Nephron progenitor cell (in vitro differentiated cells): ENCODE results near the gene PRR35.
A peak's percentile ranks its signal among the peaks of the same experiment; 100 is the strongest.
"Not testable (repeated sequence)": the region's sequence is repeated elsewhere in the genome, so short reads cannot be mapped to it uniquely, and the experiment has no call there.

Source experiments
- DNase-seq: peaks from one replicate; pipeline ENCODE4 v3.0.0; 2021
- H3K27ac Mint-ChIP-seq: 2 replicates; pipeline ENCODE4 v1.8.0; 2021; ENCODE audit warnings: mild to moderate bottlenecking, moderate library complexity, mixed read lengths
- H3K27me3 Mint-ChIP-seq: 2 replicates; pipeline ENCODE4 v1.8.0; 2021; ENCODE audit warnings: mild to moderate bottlenecking, low read depth, mixed read lengths; ENCODE audit not compliant: poor library complexity
- H3K36me3 Mint-ChIP-seq: 2 replicates; pipeline ENCODE4 v1.8.0; 2021; ENCODE audit warnings: low read depth, mixed read lengths
- H3K4me1 Mint-ChIP-seq: 2 replicates; pipeline ENCODE4 v1.8.0; 2021; ENCODE audit warnings: mixed read lengths
- H3K4me3 Mint-ChIP-seq: 2 replicates; pipeline ENCODE4 v1.8.0; 2021; ENCODE audit warnings: mild to moderate bottlenecking, moderate library complexity, mixed read lengths
- H3K9me3 Mint-ChIP-seq: 2 replicates; pipeline ENCODE4 v1.8.0; 2021; ENCODE audit warnings: mild to moderate bottlenecking, moderate library complexity, mixed read lengths
- CTCF ChIP-seq: fragments of 200-600 bp; sonication (generic); IDR thresholded peaks from 2 replicates; pipeline ENCODE4 v1.5.0; 2021; ENCODE audit warnings: antibody characterized with exemption

Gene PRR35

DNA sequence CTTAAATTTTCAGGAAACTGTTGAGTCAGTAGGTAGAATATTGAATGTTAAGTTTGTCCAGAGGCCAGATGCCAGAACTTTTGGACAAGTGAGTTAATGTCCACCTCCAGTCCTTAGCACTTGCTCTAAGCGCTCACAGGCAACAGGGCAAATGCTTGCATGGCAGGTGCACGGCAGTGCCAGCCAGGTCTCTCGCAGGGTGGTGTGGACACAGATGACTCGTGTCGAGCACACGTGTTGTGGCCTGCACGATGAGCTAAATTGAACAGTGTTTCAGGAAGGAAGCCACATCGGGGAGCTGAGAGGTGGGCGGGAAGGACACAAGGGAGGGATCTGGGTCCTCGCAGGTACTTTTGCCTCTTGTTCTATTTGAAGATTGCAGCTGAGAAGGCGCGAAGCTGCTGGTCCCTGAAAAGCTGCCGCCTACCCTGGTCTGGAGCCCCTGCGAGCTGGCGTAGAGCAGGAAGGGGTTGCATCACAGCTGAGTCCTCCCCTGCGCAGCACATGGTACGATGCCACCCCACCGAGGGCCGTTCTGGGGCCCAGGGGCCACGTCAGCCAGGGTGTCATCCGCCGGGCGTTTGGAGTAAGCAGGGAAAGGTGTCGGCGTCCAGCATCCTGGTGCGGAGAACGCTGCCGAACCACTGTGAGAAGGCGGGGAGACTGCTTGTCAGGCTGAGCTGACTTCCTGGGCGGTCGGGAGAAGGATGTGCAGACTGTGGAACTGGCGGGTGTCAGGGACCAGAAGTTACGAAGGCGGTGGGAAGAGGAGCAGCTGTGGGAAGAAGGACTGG, 35.9 kb downstream of the PRR35 start:
- no peak for TF ChIP-seq CTCF
- Mint-ChIP-seq H3K27me3 (peaks cover 3% of the 10 kb centered on the region), H3K4me1 (peaks cover 50% of the 10 kb centered on the region), H3K9me3 (no peaks in the 10 kb centered on the region), H3K36me3 (peaks cover 43% of the 10 kb centered on the region), H3K4me3 (no peak overlapping the region), H3K27ac (peak overlapping the region; percentile 77)
- no peak for DNase-seq

- TF ChIP-seq CTCF, result no peak
- no peak for DNase-seq
- H3K36me3 Mint-ChIP-seq, result peaks cover 45% of the 10 kb centered on the region
- no peak overlapping the region for H3K4me3 Mint-ChIP-seq
- no peaks in the 10 kb centered on the region for H3K9me3 Mint-ChIP-seq
- no peak overlapping the region for H3K27ac Mint-ChIP-seq
- H3K4me1 Mint-ChIP-seq, result peaks cover 47% of the 10 kb centered on the region
- H3K27me3 Mint-ChIP-seq, result peaks cover 3% of the 10 kb centered on the region
Observed at GRCh38 chr16:596736-597060, 36.5 kb downstream of the PRR35 start.

DNA sequence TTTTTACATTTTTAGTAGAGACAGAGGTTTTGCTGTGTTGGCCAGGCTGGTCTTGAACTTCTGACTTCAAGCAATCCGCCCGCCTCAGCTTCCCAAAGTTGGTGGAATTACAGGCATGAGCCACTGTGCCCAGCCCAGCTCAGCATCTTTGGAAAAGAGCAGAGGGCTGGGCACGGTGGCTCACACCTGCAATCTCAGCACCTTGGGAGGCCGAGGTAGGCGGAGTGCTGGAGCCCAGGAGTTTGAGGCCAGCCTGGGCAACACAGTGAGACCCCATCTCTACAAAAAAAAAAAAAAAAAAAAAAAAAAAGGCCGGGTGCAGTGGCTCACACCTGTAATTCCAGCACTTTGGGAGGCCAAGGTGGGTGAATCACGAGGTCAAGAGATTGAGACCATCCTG, 37.5 kb downstream of the PRR35 start:
- H3K27ac Mint-ChIP-seq, H3K4me3 Mint-ChIP-seq, H3K9me3 Mint-ChIP-seq, DNase-seq, H3K27me3 Mint-ChIP-seq: not testable (repeated sequence)
- H3K36me3 Mint-ChIP-seq, result peaks cover 47% of the 10 kb centered on the region
- H3K4me1 Mint-ChIP-seq, result peaks cover 40% of the 10 kb centered on the region

DNA sequence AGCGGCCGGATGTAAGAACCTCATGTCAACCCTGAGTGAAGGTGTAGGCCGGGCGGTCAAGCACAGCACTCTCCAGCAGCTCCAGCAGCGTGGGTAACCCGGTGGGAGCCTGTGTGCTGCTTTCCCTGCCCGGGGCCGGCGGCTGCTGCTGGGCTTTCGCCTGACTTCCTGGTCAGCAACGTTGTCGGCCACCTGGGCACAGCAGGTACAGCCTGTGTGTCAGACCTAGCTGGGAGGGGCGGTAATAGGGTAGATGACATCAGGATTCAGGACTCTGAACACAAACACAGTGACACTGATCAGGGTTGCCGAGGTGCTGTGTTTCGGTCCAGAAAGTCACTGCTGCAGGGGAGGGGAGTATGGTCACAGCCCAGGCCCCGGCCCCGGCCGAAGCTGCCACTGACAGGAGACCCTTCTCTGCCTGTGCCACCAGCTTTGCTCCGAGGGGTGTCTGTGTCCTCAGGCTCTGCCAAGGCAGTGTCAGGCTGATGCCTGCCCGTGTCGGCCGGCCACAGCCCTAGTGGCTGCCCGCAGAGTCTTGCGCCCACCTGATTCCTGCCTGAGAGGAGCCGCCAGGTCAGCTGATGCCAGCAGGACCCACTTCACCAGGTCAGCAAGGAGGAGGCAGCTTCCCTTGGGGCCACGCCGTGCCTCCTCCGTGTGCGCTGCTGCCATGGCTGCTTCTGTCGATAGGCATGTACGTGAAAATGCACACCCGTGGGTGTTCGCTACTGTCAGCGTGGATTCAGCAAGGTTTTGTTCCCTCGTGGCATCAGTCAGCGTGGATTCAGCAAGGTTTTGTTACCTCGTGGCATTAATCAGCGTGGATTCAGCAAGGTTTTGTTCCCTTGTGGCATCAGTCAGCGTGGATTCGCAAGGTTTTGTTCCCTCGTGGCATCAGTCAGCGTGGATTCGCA, 38.9 kb downstream of the PRR35 start:
- no peak for TF ChIP-seq CTCF
- H3K4me3 Mint-ChIP-seq, result no peak overlapping the region
- H3K27ac Mint-ChIP-seq, result no peak overlapping the region
- H3K27me3 Mint-ChIP-seq, result peaks cover 7% of the 10 kb centered on the region
- no peak for DNase-seq
- H3K4me1 Mint-ChIP-seq, result peaks cover 35% of the 10 kb centered on the region
- H3K9me3 Mint-ChIP-seq, result peaks cover 14% of the 10 kb centered on the region
- H3K36me3 Mint-ChIP-seq, result peaks cover 55% of the 10 kb centered on the region

DNA sequence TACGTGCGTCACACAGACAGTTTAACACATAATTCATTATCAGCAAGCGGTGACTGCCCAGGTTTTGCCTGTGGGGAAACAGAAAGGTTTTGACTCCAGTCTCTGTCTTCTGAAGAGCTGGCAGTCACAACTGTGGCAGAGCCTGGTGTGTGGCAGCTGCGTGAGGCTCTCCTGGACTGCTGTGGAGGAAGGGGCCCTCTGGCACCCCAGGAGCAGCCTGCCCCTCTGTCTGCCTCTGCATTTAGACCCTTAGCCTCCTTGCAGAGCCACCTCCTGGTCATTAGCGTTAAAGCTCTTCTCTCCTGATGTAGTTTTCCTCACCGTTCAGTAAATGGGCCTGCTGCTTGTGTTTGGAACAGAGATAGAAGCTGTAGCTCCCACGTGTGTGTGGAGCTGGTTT, 40.6 kb downstream of the PRR35 start:
- Mint-ChIP-seq H3K27ac (peak overlapping the region; percentile 77), H3K27me3 (peaks cover 4% of the 10 kb centered on the region), H3K4me3 (no peak overlapping the region), H3K4me1 (peaks cover 24% of the 10 kb centered on the region), H3K9me3 (peaks cover 30% of the 10 kb centered on the region), H3K36me3 (peaks cover 72% of the 10 kb centered on the region)
- no peak for TF ChIP-seq CTCF
- DNase-seq, result no peak

DNA sequence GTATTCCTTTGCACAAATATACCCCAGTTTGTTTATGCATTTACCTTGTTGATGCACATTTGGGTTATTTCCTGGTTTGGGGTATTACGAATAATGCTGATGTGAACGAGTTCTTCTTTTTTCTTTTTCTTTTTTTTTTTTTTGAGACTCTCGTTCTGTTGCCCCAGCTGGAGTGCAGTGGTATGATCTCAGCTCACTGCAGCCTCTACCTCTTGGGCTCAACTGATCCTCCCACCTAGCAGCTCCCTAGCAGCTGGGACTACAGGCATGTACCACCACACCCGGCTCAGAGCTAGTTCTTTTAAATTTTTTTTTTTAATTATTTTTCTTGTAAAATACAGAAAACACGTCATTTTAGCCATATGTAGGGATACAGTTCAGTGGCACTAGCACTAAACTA, 43.7 kb downstream of the PRR35 start:
- peaks cover 7% of the 10 kb centered on the region for H3K27me3 Mint-ChIP-seq
- peaks cover 45% of the 10 kb centered on the region for H3K9me3 Mint-ChIP-seq
- H3K4me3 Mint-ChIP-seq, result no peak overlapping the region
- H3K36me3 Mint-ChIP-seq, result peaks cover 70% of the 10 kb centered on the region
- no peak overlapping the region for H3K27ac Mint-ChIP-seq
- H3K4me1 Mint-ChIP-seq, result peaks cover 28% of the 10 kb centered on the region
- no peak for TF ChIP-seq CTCF
- no peak for DNase-seq
